CD4-positive, alpha-beta T cell treated with Interleukin-1 beta for 1 hour (primary cell): ENCODE results near the gene SIGLEC12.
A peak's percentile ranks its signal among the peaks of the same experiment; 100 is the strongest.

Source experiments
- DNase-seq, 2 donors: peaks; one replicate each; pipeline ENCODE4 v3.0.0-alpha.2; 2020 to 2022

The SIGLEC12 gene

DNA sequence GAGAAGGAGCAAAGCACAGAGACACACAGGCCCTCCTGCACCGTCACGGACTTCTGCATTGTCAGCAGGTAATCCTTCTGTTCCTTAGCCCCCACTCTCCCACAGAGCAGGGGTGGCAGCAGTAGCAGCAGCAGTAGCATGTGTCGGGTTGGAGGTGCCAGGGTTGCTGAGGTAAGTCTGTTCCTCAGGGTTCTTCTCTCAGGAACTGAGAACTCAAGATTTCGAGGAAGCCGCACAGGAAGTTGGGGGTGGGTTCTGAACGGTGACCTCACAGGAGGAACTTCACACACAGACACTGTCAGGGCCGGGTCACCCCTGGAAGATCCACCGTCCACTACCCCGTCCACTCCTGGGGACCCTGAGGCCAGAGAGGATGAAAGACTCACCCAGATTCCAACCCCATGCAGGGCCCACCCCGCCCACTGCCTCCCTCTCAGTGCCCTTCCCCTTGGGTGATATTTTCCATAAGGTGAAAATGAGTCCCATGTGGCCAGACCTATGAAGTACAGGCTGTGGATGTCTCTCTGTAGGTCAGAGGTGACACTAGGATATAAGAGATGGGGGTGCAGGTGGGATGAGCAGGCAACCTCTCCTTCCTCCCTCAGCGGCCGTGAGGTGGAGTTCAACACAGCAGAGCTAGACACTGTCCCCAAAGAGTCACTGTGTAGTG lies at the start of gene SIGLEC12:
Gene SIGLEC12 (minus strand): TSS at position 207 of the 670 bp plus-strand sequence. CDS start 67 bp downstream, at position 140.
- DNase-seq = peak; percentile 12 to 42

DNA sequence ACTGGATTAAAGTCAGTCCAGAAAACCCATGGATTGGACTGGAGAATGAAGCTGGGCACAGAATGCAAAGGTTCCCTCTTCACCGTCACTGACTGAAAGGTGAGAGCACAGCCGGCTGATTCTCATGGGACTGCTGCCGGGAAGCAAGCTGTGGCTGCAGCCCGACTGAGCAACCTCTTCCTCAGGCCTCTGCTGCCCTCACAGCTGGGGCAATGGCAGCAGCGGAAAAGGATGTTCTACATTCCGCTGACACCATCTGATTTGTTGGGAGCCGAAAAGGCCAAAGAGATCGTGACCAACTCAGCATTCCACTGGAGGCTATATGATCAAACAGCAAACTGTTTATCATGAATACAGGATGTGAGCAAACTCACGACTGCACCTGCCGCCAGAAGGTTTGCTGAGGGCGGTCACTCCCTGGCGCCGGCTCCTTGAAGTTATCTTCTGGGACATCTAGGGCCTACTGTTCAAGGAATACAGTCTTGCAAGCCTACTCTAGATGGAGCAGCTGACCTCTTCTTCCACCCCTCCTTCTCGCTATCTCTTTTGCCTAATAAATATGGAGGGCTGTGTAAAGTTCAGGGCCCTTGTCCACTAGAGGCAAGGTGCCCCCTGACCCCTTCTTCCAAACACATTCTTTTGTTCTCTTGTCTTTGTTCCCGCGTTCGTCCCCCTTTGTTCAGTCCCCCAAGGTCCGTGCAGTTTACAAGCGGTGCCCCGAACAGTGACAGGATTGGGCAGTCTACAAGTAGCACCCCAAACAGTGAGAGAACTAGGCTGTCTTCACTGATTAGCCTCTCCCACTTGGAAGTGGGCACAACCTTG lies 49.5 kb upstream of the SIGLEC12 start:
- no peak for DNase-seq

DNA sequence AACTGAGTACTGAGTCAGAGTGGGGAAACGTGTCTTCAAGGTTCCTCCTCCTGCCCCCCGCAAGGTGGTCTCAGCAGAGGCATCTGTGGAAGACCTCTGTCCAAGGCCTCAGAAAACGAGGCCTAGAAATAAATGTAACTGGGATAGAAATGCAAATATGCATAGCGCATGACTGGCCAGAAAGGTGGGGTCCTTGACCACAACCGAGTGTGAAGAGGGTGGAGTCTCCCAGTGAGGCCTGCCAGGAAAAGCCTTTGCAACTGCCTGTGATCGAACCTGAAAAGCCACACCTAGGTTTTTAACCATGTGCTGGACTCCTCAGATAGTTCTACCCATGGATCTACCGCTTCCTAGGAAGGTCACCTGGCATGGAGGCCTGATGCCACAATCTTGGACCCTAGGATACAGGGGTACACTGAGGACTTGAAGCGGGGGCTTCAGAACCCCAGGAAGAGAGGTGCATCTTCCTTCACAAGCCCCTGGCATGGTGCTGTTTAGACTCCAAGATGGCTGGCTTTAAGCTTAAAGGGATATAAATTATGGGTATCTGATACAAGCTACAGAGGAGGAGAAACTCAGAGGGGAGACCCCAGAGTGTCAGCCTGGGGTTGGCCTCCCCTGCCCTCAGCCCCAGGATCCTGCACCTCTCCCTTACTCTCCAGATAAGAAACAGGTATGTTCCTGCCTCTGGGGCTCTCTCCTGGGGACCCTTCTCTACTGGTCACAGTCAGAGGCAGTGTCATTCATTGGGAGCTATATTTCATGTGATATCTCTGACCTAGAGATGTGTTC lies 48.1 kb upstream of the SIGLEC12 start:
- no peak for DNase-seq

DNA sequence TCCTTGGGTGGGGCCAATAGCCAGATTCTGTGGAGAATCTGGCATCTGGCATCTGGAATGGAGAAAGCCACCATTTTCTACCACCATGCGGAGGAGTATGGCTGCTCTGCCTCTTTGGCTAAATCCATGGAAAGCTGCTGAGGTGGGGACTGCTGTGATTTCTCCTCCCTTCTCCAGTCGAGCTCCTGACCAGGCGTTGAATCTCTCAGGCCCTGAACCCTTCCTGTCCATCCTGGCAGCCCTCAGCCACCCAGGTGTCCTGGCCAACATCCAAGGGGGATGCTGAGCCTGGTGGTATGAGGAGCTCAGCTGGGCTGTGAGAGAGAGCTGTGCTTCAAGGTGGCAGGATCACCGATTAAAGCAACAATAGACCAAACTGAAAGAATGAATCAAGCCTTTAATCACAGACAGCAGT lies 47.3 kb upstream of the SIGLEC12 start:
- no peak for DNase-seq

DNA sequence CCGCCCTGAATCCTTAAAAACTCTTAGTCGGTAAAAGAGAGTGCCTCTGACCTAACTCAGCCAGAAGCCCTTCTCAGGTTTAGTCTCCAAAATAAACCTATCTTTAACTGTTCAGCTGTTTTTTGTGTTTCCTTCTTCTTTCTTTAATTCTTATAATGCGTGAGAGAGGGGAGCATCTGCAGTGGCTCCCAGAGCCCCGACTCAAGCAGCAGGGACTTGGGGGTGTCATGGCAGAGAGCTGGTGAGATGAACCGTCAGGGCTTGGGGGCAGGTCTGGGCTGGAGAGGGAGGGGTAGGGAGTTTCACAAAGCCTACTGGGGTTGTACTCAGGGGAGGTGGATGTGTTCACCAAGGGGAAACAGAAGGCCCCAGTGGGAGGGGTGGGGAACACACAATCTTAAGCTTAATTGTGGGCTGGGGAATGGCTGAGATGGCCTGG lies 46.6 kb upstream of the SIGLEC12 start:
- DNase-seq = no peak

DNA sequence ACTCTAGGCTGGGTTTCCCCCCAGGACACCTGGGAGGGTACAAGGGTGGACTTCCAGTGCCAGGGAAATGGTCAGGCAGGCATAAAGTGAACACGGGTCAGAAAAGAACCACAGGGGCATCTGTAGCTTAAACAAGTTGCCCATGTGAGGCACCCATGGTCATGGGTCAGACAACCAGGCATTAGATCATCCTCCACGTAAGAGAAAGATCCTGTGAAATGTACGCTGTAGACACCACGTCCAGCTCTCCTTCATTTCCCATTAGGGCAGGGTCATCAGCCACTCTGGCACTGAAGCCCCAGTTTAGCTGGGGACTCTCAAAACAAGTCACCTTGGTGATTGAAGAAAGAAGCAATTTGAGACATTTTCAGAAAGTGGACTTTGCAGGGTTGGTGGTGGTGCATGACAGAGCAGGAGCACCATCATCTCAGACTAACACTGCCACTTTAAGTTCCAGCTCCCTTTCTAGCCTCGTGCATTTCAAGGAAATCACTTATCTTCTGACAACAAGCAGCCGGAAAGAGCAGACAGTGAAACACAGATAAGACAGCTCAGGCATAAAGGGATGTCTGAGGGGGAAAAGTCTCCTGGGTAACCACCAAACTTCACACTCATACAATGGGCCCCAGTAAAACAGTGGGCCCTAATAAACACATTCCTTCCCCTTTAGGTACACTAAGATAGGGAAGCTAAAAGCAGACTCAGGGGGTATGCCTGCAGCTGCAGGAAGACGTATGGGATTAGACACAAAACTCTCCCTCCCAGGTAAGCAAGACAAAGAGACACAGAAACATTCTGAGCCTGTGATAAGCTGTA lies 46.0 kb upstream of the SIGLEC12 start:
- no peak for DNase-seq

DNA sequence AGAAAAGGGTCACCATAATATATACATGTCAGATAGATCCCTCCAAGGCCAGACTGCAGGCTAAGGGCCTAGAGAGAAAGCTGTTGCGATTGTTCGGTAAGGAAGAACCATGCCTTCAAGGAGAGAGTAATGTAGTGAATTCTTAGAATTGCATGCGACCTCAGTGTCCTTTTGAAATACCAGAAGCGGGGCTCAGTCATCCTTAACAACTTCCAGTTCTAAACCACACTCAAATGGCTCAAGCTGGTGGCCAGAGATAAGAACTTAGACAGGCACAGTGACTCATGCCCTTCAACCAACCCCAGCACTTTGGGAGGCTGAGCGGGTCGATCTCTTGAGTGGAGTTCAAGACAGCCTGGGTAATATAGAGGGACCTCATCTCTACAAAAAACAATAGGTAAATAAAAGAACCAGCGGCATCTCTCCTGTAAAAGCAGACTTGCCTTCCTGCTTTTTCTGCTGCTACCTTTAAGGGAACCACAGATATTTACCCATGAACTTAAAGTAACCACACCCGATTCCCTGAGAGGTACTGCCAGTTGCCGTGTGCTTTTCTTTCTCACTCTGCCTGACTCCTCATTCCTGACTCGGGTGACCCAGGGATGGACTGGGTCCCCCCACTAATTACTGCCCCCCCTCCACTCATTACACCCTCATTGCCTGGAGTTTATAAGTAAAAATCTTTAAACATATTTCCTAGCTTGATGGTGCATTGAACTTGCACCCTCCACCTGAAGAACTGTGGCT lies 45.2 kb upstream of the SIGLEC12 start:
- DNase-seq = no peak

DNA sequence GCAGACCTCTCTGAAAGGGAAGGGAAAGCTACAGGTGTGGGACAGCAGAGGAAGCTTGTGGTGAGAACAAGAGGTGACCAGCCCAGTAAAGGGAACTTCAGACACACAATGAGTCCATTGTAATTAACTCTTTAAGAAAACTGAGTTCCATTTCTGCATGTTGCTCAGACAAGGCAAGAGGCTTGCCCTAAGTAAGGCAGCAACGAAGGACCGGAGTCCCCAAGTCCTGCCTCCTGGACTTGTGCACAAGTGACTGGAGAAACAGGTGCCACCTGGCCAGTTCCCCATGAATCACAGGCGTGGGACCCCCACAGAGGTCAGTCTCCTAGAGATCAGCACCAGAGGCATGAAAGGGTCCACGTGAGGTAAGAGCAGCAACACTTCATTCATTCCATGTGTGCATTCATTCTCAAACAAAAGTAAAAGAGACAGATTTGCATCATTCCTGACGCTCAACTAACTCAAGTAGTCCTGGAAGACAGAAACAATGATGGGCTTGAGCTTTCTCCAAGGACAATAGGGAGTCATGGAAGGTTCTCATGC lies 44.6 kb upstream of the SIGLEC12 start:
- no peak for DNase-seq

DNA sequence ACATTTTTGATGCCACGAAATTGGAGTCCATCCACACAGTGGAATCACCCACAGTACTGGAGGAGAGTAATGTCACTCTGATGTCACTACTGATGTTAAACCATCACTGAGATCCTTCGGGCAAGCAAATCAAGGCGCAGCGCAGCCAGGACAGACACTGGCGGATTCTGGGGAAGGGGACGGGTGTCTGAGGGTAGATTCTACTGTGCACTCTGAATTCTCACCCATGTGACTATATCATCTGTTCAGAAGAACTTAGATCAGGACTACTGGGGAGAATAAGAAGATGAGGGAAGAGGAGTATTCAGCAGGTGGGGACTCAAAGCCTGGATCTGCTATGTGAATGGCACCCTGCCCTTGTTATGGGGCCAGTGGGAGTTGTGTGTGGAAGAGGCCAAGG lies 42.4 kb upstream of the SIGLEC12 start:
- no peak for DNase-seq

DNA sequence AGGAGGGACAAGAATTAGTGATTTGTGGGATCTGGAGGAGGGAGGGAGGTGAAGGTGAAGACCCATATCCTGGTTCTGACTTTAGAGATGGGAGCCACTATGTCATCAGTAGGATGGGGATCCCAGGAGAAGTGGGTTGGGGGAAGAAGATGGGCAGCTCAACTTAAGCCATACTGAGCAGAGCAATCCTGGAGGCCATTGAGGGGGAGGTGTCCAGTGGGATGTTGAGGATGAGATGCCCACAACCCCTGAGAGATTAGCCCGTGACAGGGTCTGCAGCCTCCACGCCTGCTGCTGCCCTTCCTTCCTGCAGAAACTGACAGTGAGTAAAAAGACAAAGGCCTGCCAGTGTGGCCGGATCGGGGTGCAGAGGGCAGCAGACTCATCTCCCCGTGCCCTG lies 41.1 kb upstream of the SIGLEC12 start:
- no peak for DNase-seq

DNA sequence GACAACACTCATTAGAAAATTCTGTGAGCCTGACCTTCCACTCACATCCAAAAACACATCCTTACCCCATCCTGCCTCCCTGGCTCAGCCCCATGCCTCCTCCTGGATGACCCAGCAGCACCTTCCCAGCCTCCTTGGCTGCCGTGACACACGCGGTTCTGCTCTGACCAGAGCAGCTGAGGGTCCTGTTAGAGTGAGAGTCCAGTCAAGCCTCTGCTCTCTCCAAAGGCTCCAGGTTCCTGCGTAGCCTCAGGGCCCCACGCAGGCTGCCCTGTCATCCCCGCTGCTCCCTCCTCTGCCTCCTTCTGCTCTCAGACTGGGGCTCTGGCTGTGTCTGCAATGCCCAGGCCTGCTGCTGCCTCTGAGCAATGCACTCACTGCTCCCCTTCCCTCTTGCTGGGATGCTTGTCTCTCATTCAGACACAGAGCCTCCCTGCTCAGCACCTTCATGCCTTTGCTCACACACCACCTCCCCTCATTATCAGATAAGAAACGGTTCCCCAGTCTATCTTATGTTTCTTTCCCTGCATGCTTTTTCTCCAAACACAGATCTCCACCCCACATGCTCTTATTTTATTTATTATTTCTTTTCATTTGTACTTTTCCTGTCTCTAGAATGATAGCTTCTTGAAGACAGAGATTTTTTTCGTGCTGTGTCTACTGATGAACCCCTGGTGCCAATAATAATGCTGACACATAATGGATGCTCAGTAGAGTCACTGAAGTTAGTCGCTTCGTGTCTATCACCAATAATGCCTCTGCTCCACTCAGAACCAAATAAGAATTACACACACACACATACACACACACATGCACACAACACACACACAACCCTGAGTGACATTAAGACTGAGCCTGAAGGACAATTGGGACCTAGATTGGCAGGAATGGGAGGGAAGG lies 40.1 kb upstream of the SIGLEC12 start:
- DNase-seq = no peak

DNA sequence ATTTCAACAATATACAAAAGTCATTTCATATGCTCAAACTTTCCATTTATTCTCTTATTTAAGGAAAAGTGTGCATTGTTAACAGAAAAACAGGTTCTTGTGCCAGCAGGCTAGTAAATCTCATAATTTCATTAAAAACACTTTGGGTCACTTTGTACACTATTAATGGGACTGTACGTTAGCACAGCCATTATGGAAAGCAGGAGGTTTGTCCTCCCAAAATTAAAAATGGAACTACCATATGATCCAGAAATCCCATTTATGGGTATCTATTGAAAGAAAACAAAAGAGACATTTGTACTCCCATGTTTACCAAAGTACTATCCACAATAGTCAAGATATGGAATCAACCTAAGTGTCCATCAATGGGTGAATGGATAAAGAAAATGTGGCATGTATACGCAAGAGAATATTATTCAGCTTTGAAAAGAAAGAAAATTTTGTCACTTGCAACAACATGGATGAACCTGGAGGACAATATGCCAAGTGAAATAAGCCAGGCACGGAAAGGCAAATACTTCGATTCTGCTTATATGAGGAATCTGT lies 38.3 kb upstream of the SIGLEC12 start:
- DNase-seq = no peak

DNA sequence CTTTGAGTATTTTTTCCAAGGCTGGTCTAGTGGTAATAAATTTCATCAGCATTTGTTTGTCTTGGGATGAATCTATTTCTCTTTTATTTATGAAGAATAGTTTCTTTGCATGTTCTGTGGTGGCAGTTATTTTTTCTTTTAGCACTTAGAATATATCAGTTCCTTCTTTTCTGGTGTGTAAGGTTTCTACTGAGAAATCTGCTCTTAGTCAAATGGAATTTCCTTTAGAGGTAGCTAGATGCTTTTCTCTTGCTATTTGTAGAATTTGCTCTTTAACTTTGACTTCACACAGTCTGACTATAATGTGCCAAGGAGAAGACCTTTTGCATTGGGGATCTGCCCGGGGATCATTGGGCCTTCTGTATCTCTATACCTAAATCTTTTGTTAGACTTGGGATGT lies 33.9 kb upstream of the SIGLEC12 start:
- DNase-seq = no peak

DNA sequence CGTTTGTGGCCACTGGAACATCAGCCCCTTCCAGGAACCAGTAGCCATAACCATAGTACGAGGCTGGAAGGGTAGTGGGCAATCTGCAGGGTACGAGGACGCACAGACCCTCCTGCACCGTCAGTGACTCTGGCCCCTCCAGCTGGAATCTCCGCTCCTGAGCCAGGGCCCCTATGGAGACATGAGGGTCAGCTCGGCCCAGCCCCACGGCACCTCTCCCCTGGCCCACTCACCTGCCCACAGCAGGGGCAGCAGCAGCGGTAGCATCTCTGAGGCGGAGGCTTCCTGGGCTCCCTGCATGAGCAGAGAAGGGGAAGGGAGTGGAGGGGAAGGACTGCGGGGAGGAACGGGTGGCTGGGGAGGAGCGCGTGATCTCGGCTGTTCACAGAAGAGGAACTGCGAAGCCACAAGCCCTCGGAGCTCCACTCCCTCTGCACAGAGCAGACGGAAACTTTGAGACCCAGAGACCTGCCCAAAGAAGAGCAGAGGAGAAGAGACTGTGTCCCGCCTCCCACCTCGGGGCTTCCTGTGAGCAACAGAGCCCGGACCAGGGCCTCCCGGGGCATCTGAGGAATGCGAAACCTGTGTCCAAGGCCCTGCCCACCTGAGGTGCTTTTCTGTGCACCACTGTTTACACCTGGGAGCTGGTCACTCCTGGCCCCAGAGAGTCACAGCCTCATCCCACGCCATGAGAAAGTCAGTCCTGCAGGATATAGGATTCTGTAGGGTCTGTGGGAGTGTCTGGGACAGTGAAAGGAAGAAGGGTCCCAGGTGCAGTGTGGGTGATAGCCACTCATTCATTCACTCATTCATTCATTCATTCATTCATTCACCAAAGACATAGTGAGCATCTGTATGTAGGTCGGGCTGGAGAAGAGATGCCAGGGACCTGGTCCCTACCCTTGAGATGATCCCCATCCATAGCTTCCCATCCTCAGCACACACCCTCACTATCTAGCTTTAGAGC lies 30.0 kb upstream of the SIGLEC12 start, which contains the start of gene SIGLEC6:
Gene SIGLEC6 (minus strand): TSS at position 322 of the 967 bp plus-strand sequence. CDS start 22 bp downstream, at position 300.
- peak; percentile 22 to 75 for DNase-seq

DNA sequence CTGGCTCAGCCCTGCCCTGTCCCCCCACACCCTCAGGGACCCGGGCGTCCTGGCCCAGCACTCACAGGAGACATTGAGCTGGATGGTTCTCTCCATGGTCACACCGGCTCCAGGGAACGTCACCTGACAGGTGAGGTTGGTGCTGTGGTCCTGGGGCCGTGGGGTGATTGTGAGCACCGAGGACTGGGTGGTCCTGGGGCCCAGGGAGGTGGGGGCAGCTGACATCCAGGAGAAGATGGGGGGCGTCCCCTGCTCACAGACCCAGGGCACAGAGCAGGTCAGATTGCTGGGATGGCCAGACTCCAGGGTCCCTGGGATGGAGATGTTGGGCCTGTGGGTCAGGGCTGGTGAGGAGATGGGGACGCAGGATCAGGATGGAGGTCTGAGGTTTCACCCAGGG lies 29.0 kb upstream of the SIGLEC12 start:
- no peak for DNase-seq

DNA sequence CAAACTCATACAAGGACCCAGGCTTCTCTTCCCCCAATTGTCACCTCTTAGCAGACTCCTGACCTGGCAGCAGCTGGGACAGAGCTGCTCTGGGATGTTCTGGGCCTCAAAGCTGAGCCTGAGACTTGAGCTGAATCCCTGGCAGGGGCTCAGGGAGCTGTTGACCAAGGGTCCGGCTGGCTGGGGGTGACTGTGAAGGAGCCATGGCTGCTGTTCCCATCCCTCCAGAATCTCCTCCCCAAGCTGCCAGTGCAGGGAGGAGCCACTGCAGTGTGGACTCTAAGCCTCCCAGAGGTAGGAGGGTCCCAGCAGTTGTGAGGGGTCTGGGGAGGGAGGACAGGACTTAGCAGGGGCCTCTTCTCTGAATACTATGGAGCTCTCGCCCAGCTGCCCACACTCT lies 27.7 kb upstream of the SIGLEC12 start:
- DNase-seq = no peak

DNA sequence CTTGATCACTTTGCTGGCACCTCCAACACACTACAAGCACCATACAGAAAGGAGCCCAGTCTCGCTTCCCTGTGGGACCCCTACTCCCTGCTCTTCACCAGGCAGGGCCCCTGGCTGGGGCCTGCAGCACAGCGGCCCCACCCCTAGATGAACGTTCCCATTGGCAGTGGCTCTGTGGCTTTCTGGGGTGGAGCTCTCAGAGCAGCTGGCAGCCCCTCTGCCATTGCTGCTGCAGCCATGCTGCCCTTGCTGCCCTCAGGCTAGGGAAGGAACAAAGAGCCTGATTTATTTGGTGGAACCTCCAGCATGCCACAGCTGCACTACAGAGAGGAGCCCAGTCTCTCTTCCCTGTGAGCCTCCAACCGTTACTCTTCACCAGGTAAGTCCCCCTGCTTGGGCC lies 24.1 kb upstream of the SIGLEC12 start:
- DNase-seq = no peak

DNA sequence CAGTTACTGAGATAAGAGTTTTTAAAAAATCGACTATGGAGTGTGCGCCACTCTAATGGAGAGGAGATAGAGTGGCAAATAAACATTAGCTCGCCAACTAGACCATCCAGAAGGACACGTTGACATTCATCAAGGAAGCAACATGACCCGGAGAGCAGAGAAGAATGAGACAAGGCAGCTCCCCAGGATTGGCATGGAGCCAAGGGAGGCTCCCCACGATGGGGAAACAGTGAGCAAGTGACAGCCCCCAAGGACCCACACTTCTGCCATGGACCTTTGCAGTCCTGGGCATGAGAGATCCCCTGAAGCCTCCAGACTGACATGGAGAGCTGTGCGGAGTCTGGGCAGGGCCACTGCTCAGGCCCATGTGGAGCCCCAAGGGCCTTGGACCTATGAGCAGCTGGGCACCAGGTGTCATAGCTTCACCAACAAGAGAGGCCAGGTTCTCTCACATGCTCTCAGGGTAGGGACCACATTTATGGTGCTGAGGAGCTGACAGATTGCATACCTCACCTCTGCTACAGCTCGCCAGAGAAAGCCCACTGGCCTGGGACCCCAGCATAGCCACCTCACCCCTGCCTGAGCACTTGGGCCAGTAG lies 23.2 kb upstream of the SIGLEC12 start:
- DNase-seq = no peak
